SU-DHL-6 (cell line): ENCODE results near the gene WNT3A.

Experiments
- H2AFZ ChIP-seq: fragments of 200-600 bp; sonication (generic); 2 replicates; pipeline ENCODE4 v1.6.1; 2014; ENCODE audit warnings: low read depth, mild to moderate bottlenecking, moderate library complexity, mixed read lengths, antibody characterized with exemption, low read length; ENCODE audit not compliant: severe bottlenecking
- H3F3A ChIP-seq: fragments of 200-600 bp; shearing (Covaris generic); 2 replicates; pipeline ENCODE4 v1.6.0; 2016; ENCODE audit warnings: antibody characterized with exemption, mild to moderate bottlenecking; ENCODE audit not compliant: insufficient read depth
- H3K27ac ChIP-seq: fragments of 200-600 bp; sonication (generic); 2 replicates; pipeline ENCODE4 v1.5.1; 2016; ENCODE audit warnings: low read depth, mild to moderate bottlenecking, low read length, moderate library complexity, mixed read lengths
- H3K27me3 ChIP-seq: fragments of 200-600 bp; sonication (generic), shearing (Covaris generic); 2 replicates; pipeline ENCODE4 v1.6.0; 2014; ENCODE audit warnings: mild to moderate bottlenecking, low read length
- H3K36me3 ChIP-seq: fragments of 200-600 bp; sonication (generic); 2 replicates; pipeline ENCODE4 v1.6.1; 2014; ENCODE audit warnings: mild to moderate bottlenecking, low read length, mixed read lengths
- H3K4me2 ChIP-seq: fragments of 300-600, 200-600 bp; shearing (Covaris generic), sonication (generic); 2 replicates; pipeline ENCODE4 v1.6.0; 2014; ENCODE audit warnings: low read length, low read depth, mild to moderate bottlenecking; ENCODE audit not compliant: poor library complexity, severe bottlenecking
- H3K4me3 ChIP-seq: fragments of 200-600 bp; sonication (generic); 2 replicates; pipeline ENCODE4 v1.5.1; 2014; ENCODE audit warnings: antibody characterized with exemption, low read length, mild to moderate bottlenecking, mixed read lengths; ENCODE audit not compliant: insufficient read depth, poor library complexity, severe bottlenecking
- H3K79me2 ChIP-seq: fragments of 200-600 bp; sonication (generic); 2 replicates; pipeline ENCODE4 v1.6.1; 2014; ENCODE audit warnings: mild to moderate bottlenecking, low read length, moderate library complexity; ENCODE audit not compliant: insufficient read depth
- H3K9ac ChIP-seq: fragments of 200-600 bp; sonication (generic); 2 replicates; pipeline ENCODE4 v1.7.0; 2014; ENCODE audit warnings: mild to moderate bottlenecking, low read length
- H3K9me2 ChIP-seq: fragments of 200-600 bp; sonication (generic); replicated peaks from 2 replicates; pipeline ENCODE4 v1.6.1; 2014; ENCODE audit warnings: low read length; ENCODE audit not compliant: insufficient read depth
- H3K9me3 ChIP-seq: fragments of 200-600 bp; sonication (generic); 2 replicates; pipeline ENCODE4 v1.6.1; 2014; ENCODE audit warnings: low read length, mixed read lengths; ENCODE audit not compliant: insufficient read depth
- H4K20me1 ChIP-seq: fragments of 200-600 bp; sonication (generic); 2 replicates; pipeline ENCODE4 v1.6.1; 2014; ENCODE audit warnings: low read depth, mild to moderate bottlenecking, antibody characterized with exemption, low read length, moderate library complexity, mixed read lengths
- EZH2phosphoT487 ChIP-seq: fragments of 200-600 bp; sonication (generic), shearing (Covaris generic); conservative IDR thresholded peaks from 2 replicates; pipeline ENCODE4 v1.6.1; 2018; ENCODE audit warnings: mild to moderate bottlenecking, antibody characterized with exemption, low read length, moderate library complexity, mixed read lengths
- TF ChIP-seq, protein P1 (sequence below): fragments of 200-600 bp; sonication (generic); IDR thresholded peaks from one replicate; pipeline ENCODE4 v1.5.1; 2017; ENCODE audit warnings: antibody characterized with exemption, mild to moderate bottlenecking, low read length, moderate library complexity; ENCODE audit not compliant: insufficient read depth, poor library complexity, severe bottlenecking

WNT3A gene

DNA sequence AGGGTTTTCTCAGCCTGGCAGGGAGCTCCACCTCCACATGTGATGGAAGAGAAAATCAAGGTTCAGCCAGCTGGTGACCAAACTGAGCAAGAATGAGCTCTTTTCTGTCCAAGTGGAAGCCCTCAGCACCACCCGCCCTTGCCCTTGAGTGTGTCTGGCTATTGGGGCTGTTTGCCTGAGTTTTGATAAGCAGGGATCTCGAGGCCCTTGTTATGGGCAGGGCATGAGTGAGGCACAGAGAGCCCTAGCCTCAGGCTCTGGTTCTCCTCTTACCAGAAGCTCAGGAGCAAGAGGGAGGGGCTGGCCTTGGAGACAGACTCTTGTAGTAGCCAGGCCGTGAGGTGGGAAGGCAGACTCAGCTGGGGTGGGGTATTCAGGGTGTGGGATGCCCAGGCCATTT is 38.2 kb downstream of the WNT3A start:
- Histone ChIP-seq H3K27me3 (no peaks in the 10 kb centered on the region), H3K4me2 (no peak overlapping the region), H3F3A (no peaks in the 10 kb centered on the region), H3K9ac (no peak overlapping the region), H3K36me3 (no peaks in the 10 kb centered on the region), H4K20me1 (no peaks in the 10 kb centered on the region), H3K9me3 (no peaks in the 10 kb centered on the region), H2AFZ (no peak overlapping the region), H3K9me2 (no peaks in the 10 kb centered on the region), H3K27ac (no peak overlapping the region), H3K4me3 (no peak overlapping the region), H3K79me2 (no peaks in the 10 kb centered on the region)
- no peak for TF ChIP-seq EZH2phosphoT487
- TF ChIP-seq, protein P1, sequence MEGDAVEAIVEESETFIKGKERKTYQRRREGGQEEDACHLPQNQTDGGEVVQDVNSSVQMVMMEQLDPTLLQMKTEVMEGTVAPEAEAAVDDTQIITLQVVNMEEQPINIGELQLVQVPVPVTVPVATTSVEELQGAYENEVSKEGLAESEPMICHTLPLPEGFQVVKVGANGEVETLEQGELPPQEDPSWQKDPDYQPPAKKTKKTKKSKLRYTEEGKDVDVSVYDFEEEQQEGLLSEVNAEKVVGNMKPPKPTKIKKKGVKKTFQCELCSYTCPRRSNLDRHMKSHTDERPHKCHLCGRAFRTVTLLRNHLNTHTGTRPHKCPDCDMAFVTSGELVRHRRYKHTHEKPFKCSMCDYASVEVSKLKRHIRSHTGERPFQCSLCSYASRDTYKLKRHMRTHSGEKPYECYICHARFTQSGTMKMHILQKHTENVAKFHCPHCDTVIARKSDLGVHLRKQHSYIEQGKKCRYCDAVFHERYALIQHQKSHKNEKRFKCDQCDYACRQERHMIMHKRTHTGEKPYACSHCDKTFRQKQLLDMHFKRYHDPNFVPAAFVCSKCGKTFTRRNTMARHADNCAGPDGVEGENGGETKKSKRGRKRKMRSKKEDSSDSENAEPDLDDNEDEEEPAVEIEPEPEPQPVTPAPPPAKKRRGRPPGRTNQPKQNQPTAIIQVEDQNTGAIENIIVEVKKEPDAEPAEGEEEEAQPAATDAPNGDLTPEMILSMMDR = no peak

DNA sequence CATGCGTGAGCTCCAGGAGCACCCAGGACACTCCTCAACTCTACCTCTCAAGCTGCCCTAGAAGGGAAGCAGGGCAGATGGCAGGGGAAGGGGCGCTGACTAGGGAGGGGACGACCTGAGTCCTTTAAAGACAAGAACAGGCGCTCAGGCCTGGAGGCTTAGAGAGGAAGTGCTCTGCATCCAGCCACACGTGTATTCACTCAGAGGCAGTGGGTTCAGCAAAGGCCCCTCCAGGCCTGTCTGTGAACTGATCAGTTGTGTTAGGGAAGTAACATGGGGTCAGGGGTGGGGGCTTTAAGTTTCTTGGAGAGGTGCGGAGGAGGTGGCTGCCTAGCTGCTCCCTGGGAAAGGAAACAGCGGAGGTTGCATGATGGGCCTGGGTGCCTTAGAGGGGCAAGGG is 38.6 kb downstream of the WNT3A start:
- H3K36me3 ChIP-seq = no peaks in the 10 kb centered on the region
- no peaks in the 10 kb centered on the region for H3F3A ChIP-seq
- no peaks in the 10 kb centered on the region for H3K27me3 ChIP-seq
- H3K4me2 ChIP-seq = no peak overlapping the region
- H4K20me1 ChIP-seq = no peaks in the 10 kb centered on the region
- H3K9ac ChIP-seq = no peak overlapping the region
- no peak overlapping the region for H3K4me3 ChIP-seq
- no peak overlapping the region for H2AFZ ChIP-seq
- no peak overlapping the region for H3K27ac ChIP-seq
- TF ChIP-seq, protein P1 = no peak
- no peak for TF ChIP-seq EZH2phosphoT487
- no peaks in the 10 kb centered on the region for H3K9me3 ChIP-seq
- no peaks in the 10 kb centered on the region for H3K79me2 ChIP-seq
- H3K9me2 ChIP-seq = no peaks in the 10 kb centered on the region

DNA sequence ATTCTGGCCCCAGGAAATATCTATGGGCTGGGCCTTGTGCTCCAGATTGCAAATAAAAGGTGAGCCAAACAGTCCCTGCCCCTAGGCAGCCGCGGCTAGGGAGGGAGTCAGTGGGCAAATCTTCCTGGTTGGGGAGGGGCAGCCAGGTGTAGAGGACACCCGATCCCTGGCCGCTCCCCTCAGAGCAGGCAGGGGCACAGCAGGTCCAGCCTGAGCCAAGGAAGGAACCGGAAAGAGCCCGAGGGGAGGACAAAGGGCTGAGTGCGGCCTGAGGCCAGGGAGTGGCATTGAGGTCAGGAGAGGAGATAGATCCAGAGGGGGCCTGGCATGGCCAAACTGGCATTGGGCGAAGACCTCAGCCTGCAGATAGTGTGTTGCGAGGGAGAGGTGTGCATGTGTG is 39.1 kb downstream of the WNT3A start:
- H3K4me3 ChIP-seq = no peak overlapping the region
- H3K36me3 ChIP-seq = no peaks in the 10 kb centered on the region
- no peaks in the 10 kb centered on the region for H3K79me2 ChIP-seq
- no peaks in the 10 kb centered on the region for H3K9me3 ChIP-seq
- no peak for TF ChIP-seq EZH2phosphoT487
- TF ChIP-seq, protein P1 = no peak
- H2AFZ ChIP-seq = no peak overlapping the region
- H4K20me1 ChIP-seq = no peaks in the 10 kb centered on the region
- no peaks in the 10 kb centered on the region for H3F3A ChIP-seq
- H3K9ac ChIP-seq = no peak overlapping the region
- H3K9me2 ChIP-seq = no peaks in the 10 kb centered on the region
- no peak overlapping the region for H3K27ac ChIP-seq
- H3K27me3 ChIP-seq = no peaks in the 10 kb centered on the region
- no peak overlapping the region for H3K4me2 ChIP-seq
